Measurements from ENCODE around the gene TECR.
"Not testable (repeated sequence)": the region's sequence is repeated elsewhere in the genome, so short reads cannot be mapped to it uniquely, and the experiment has no call there.

GRCh38 chr19:14504575-14504974, 24.8 kb upstream of the TECR start:
- TF ChIP-seq, protein P1, sequence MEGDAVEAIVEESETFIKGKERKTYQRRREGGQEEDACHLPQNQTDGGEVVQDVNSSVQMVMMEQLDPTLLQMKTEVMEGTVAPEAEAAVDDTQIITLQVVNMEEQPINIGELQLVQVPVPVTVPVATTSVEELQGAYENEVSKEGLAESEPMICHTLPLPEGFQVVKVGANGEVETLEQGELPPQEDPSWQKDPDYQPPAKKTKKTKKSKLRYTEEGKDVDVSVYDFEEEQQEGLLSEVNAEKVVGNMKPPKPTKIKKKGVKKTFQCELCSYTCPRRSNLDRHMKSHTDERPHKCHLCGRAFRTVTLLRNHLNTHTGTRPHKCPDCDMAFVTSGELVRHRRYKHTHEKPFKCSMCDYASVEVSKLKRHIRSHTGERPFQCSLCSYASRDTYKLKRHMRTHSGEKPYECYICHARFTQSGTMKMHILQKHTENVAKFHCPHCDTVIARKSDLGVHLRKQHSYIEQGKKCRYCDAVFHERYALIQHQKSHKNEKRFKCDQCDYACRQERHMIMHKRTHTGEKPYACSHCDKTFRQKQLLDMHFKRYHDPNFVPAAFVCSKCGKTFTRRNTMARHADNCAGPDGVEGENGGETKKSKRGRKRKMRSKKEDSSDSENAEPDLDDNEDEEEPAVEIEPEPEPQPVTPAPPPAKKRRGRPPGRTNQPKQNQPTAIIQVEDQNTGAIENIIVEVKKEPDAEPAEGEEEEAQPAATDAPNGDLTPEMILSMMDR (IDR thresholded peaks at IDR 0.05; ENCODE audit: insufficient read depth, low read depth, low read length), result not testable (repeated sequence)
- TF ChIP-seq EZH2 (IDR thresholded peaks at IDR 0.05; ENCODE audit: insufficient read depth, low read length), result not testable (repeated sequence)
